ENCODE results near the gene PROK2. TPM values are rescaled to one million over a fixed set of nuclear protein-coding genes. Genes with fewer than 3 reads are reported as not detected.

PROK2 gene
- total RNA-seq, 1 experiment from 2014 or later = 1.4 TPM

GRCh38 chr3:71742621-71743020, 42.3 kb downstream of the PROK2 start:
- Histone ChIP-seq H2BK15ac (ENCODE audit: low read depth, low read length) (no peak overlapping the region), H3K4ac (ENCODE audit: low read depth, low read length) (no peak overlapping the region), H2BK12ac (ENCODE audit: insufficient read length, low read depth, low read length) (no peak overlapping the region), H3K27me3 (ENCODE audit: insufficient read depth, low read length) (no peaks in the 10 kb centered on the region), H2BK120ac (ENCODE audit: low read depth, low read length, poor library complexity, severe bottlenecking) (no peak overlapping the region), H3K56ac (ENCODE audit: insufficient read length, low read depth, low read length) (no peak overlapping the region), H3K79me1 (ENCODE audit: insufficient read depth, low read depth, low read length, poor library complexity, severe bottlenecking) (no peaks in the 10 kb centered on the region), H3K4me2 (ENCODE audit: insufficient read depth, insufficient read length, low read length) (no peak overlapping the region), H3K27ac (ENCODE audit: insufficient read length, low read depth, low read length) (no peak overlapping the region), H3K4me1 (ENCODE audit: insufficient read depth, low read length) (no peaks in the 10 kb centered on the region; the same call in 1 of the 2 replicates), H3K9ac (ENCODE audit: extremely low read depth, insufficient read length, low read length) (no peak overlapping the region), H3K79me2 (ENCODE audit: insufficient read depth, low read length) (no peaks in the 10 kb centered on the region), H4K20me1 (ENCODE audit: control insufficient read depth, insufficient read depth, insufficient read length) (no peaks in the 10 kb centered on the region), H3K14ac (ENCODE audit: insufficient read depth, low read length) (no peak overlapping the region), H3T11ph (ENCODE audit: low read length) (no peak overlapping the region), H4K91ac (ENCODE audit: insufficient read length, low read depth, low read length) (no peak overlapping the region), H4K8ac (replicated peaks; ENCODE audit: insufficient read length, low read depth, low read length) (no peak overlapping the region), H2BK20ac (ENCODE audit: low read depth, low read length, poor library complexity, severe bottlenecking) (no peak overlapping the region), H3K9me3 (ENCODE audit: control insufficient read depth, low read depth, low read length) (no peaks in the 10 kb centered on the region), H3K23me2 (ENCODE audit: insufficient read length, low read depth, low read length, poor library complexity, severe bottlenecking) (no peaks in the 10 kb centered on the region), H3K23ac (ENCODE audit: insufficient read length, low read depth, low read length) (no peak overlapping the region), H2AFZ (ENCODE audit: low read length) (no peak overlapping the region), H3K18ac (ENCODE audit: insufficient read length, low read depth, low read length) (no peak overlapping the region), H4K5ac (ENCODE audit: insufficient read length, low read depth, low read length) (no peak overlapping the region), H2AK5ac (ENCODE audit: insufficient read length, low read length) (no peak overlapping the region), H2BK5ac (ENCODE audit: insufficient read length, low read length) (no peak overlapping the region)
- no peak for TF ChIP-seq CTCF (conservative IDR thresholded peaks at IDR 0.05)
- Mint-ChIP-seq H3K9me3 (peaks cover 23 to 29% of the 10 kb centered on the region in 2 experiments), H3K27me3 (ENCODE audit: low read depth) (no peaks in the 10 kb centered on the region), H3K27ac (no peak overlapping the region), H3K36me3 (ENCODE audit: insufficient read depth in 1 of 3, low read depth in 3 of 3) (peaks cover 13 to 29% (median 18%) of the 10 kb centered on the region in 3 experiments; a peak in 6 of 7 replicates), H3K4me1 (no peaks in the 10 kb centered on the region), H3K4me3 (no peak overlapping the region)
- WGBS (ENCODE audit: extremely low coverage, insufficient read length, low lambda C conversion rate) = no CpG with 5 or more reads among the region's 1 CpG
- DNase-seq = no peak

Data from H9 (cell line).